Kidney (tissue), 14 donors: ENCODE measurements around the gene PTPRK. TPM values are rescaled to one million over a fixed set of nuclear protein-coding genes. Genes with fewer than 3 reads are reported as not detected.

Experiments used
- DNase-seq, 5 donors: peaks; one replicate each; pipeline ENCODE4 v3.0.0-alpha.2; 2013 to 2020
- FAIRE-seq: peaks from 2 replicates; lab custom pipeline; 2012; peaks lifted over from hg19 to GRCh38; lab: Jason Lieb, UNC
- H3K27ac ChIP-seq, 2 donors: one replicate each; pipeline ENCODE4 v1.7.0; 2013; ENCODE audit warnings: low read depth in 2 of 2, low read length in 2 of 2, inconsistent platforms in 1 of 2
- H3K27me3 ChIP-seq: one replicate; pipeline ENCODE4 v1.7.1; 2013; ENCODE audit warnings: low read length, inconsistent platforms; ENCODE audit not compliant: control insufficient read depth, insufficient read depth
- H3K36me3 ChIP-seq, 3 donors: one replicate each; pipeline versions ENCODE4 v1.7.0 to v1.7.1; 2013; ENCODE audit warnings: low read length in 3 of 3, control low read depth in 1 of 3, inconsistent platforms in 1 of 3; ENCODE audit not compliant: insufficient read depth in 3 of 3, control insufficient read depth in 2 of 3
- H3K4me1 ChIP-seq, 3 donors: one replicate each; pipeline versions ENCODE4 v1.7.0 to v1.7.1; 2013; ENCODE audit warnings: low read length in 3 of 3, inconsistent platforms in 1 of 3, low read depth in 1 of 3; ENCODE audit not compliant: control insufficient read depth in 2 of 3, insufficient read depth in 2 of 3
- H3K4me3 ChIP-seq, 3 donors: one replicate each; pipeline versions ENCODE4 v1.7.0 to v1.8.1; 2013; ENCODE audit warnings: low read length in 3 of 3, control low read depth in 1 of 3, inconsistent platforms in 1 of 3
- H3K9ac ChIP-seq, 3 donors: one replicate each; pipeline versions ENCODE4 v1.7.0 to v1.7.1; 2013; ENCODE audit warnings: low read length in 3 of 3, control low read depth in 1 of 3, inconsistent platforms in 1 of 3
- H3K9me3 ChIP-seq, 3 donors: one replicate each; pipeline versions ENCODE4 v1.7.0 to v1.7.1; 2013; ENCODE audit warnings: low read length in 3 of 3, control low read depth in 1 of 3, inconsistent platforms in 1 of 3; ENCODE audit not compliant: control insufficient read depth in 2 of 3, insufficient read depth in 1 of 3
- intact Hi-C: fragments of 100-400 bp; cut with DNase I; formaldehyde crosslinking; loops from one replicate; pipeline ENCODE4 v1.11.1; 2022
- polyA plus RNA-seq: library from polyadenylated mRNA; stranded (reverse); fragments of 350-450 nt; fragmentation: Illumina TruSeq; extraction: RNeasy Lipid Tissue Mini Kit (QIAGEN cat#74804); gene quantifications from one replicate; pipeline ENCODE4 v1.2.3, GENCODE V29; 2014; ENCODE audit warnings: low read depth, low replicate concordance; ENCODE audit not compliant: insufficient read depth
- total RNA-seq: library from RNA; stranded (reverse); fragmentation: NEBNext Ultra II Directional; extraction: Animal tissue kit (Norgen Biotek cat#: 25700); gene quantifications from one replicate; pipeline ENCODE4 v1.2.1, GENCODE V29; 2021
- TF ChIP-seq, protein P1 (sequence below): IDR thresholded peaks from 3 replicates; pipeline ENCODE4 v1.5.1; 2012; ENCODE audit warnings: mild to moderate bottlenecking, moderate library complexity, borderline replicate concordance; ENCODE audit not compliant: insufficient read depth; ENCODE audit errors: extremely low read depth
- donor health status: control.
- donor health status: control.
- donor health status: control.
- donor health status: control.
- donor health status: control.
- donor health status: DM: yes; HTN: yes; CAD: no.
- donor health status: Normal renal cell carcinoma (clear cell type).

Gene PTPRK
- total and polyA plus RNA-seq, 2 donors from 2014 or later: 9.2 to 72.8 TPM

DNA sequence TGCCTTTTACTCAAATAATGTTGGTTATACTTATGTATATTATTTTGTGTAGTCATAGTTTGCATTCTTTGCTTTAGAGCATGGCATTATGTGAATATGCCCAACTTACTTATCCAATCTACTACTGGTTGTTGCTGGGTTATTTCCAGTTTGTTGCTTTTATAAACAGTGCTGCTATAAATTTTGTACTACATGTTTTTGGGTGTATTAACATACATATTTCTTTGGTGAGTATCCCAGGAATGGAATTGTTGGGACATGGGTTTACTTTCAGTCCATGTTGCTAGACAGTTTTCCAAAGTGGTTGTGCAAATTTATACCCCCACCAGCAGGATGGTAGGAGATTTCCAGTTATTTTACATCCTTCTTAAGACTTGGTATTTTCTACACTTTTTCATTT is 462.5 kb downstream of the PTPRK start:
- Histone ChIP-seq H3K9me3 (no peaks in the 10 kb centered on the region), H3K27me3 (no peaks in the 10 kb centered on the region), H3K4me1 (no peaks in the 10 kb centered on the region), H3K9ac (no peak overlapping the region), H3K4me3 (no peak overlapping the region), H3K27ac (no peak overlapping the region), H3K36me3 (peaks cover 0 to 2% (median 0%) of the 10 kb centered on the region in 3 donors)
- intact Hi-C loops: loop anchor here (10.0 kb wide), 1 partner anchor 177 kb away; no protein-coding TSS in a partner anchor
- FAIRE-seq: no peak
- TF ChIP-seq, protein P1, sequence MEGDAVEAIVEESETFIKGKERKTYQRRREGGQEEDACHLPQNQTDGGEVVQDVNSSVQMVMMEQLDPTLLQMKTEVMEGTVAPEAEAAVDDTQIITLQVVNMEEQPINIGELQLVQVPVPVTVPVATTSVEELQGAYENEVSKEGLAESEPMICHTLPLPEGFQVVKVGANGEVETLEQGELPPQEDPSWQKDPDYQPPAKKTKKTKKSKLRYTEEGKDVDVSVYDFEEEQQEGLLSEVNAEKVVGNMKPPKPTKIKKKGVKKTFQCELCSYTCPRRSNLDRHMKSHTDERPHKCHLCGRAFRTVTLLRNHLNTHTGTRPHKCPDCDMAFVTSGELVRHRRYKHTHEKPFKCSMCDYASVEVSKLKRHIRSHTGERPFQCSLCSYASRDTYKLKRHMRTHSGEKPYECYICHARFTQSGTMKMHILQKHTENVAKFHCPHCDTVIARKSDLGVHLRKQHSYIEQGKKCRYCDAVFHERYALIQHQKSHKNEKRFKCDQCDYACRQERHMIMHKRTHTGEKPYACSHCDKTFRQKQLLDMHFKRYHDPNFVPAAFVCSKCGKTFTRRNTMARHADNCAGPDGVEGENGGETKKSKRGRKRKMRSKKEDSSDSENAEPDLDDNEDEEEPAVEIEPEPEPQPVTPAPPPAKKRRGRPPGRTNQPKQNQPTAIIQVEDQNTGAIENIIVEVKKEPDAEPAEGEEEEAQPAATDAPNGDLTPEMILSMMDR: no peak
- DNase-seq: no peak

DNA sequence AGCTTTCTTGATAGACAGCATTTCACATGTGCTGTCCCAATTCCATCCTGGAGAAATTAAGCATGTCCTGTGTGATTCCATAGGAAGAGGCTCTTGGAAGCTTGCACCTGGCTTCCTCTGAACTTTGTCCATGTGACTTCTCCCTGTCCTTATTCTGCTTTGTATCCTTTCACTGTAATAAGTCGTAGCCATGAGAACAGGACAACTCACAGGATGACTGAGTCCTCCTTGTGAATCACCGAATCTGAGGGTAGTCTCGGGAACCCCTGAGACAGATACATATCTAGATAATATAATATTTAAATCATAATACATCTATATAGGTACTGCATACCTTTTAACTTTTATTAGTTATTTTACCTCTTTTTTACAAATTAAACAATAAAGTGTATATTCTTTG is 462.9 kb downstream of the PTPRK start:
- H3K36me3 ChIP-seq: peaks cover 0 to 2% (median 0%) of the 10 kb centered on the region in 3 donors
- H3K4me1 ChIP-seq: no peaks in the 10 kb centered on the region
- no peak overlapping the region for H3K4me3 ChIP-seq
- TF ChIP-seq, protein P1: no peak
- FAIRE-seq (no peak), DNase-seq (no peak)
- intact Hi-C loops: loop anchor here (10.0 kb wide), 1 partner anchor 177 kb away; no protein-coding TSS in a partner anchor
- no peaks in the 10 kb centered on the region for H3K27me3 ChIP-seq
- no peak overlapping the region for H3K9ac ChIP-seq
- no peaks in the 10 kb centered on the region for H3K9me3 ChIP-seq
- H3K27ac ChIP-seq: no peak overlapping the region

DNA sequence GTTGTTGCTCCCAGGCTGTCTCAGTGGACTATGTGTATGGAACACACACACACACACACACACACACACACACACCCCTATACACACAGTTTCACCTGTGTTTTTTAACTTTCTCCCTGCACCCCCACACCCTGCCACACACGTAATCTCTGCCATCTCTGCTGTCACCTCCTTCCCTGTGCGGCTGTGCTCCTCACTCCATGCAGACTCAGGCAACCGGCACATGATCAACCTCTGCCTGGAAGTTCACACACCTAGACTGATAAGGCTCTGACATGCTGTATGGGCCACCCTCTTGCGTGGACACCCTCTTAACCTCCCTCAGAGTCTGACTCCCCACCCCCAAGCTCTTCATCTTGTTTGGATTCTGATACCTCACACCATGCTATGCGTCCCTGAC is 467.3 kb downstream of the PTPRK start:
- H3K27ac ChIP-seq: no peak overlapping the region
- TF ChIP-seq, protein P1: no peak
- DNase-seq: no peak
- H3K4me3 ChIP-seq: no peak overlapping the region
- H3K4me1 ChIP-seq: no peaks in the 10 kb centered on the region
- intact Hi-C loops: loop anchor here (10.0 kb wide), 1 partner anchor 182 kb away; no protein-coding TSS in a partner anchor
- no peak for FAIRE-seq
- H3K27me3 ChIP-seq: no peaks in the 10 kb centered on the region
- no peak overlapping the region for H3K9ac ChIP-seq
- no peaks in the 10 kb centered on the region for H3K36me3 ChIP-seq
- H3K9me3 ChIP-seq: no peaks in the 10 kb centered on the region

DNA sequence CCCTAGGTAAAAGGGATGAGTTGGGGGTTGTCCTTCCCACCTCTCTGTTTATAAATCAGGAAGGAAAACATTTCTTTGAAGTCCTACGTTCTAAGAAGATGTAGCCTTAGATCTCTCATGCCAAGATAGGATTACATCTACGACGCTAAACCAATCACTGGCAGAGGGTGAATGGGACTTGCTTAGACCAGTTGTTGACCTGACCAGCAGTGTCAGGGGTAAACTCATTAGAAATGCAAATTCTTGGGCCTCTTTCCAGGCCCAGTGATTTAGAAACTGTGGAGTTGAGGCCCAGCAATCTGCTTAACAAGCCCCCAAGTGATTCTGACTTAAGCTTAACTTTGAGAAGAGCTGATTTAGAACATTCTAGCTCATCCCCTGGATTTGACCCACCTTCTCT is 472.4 kb downstream of the PTPRK start:
- DNase-seq (no peak), FAIRE-seq (no peak)
- Histone ChIP-seq H3K27ac (no peak overlapping the region), H3K9me3 (no peaks in the 10 kb centered on the region), H3K4me1 (no peaks in the 10 kb centered on the region), H3K4me3 (no peak overlapping the region), H3K9ac (no peak overlapping the region), H3K27me3 (no peaks in the 10 kb centered on the region), H3K36me3 (no peaks in the 10 kb centered on the region)
- intact Hi-C loops: no loop called here
- TF ChIP-seq, protein P1: no peak
